SIG-M5 treated with dmso at 0.1 percent for 504 hours (cell line): ENCODE measurements around the gene CACNA1C.

Source experiments
- DNase-seq: peaks from one replicate; lab custom pipeline; 2025; ENCODE audit not compliant: unreplicated experiment; lab: John Stamatoyannopoulos, UW

The CACNA1C gene

DNA sequence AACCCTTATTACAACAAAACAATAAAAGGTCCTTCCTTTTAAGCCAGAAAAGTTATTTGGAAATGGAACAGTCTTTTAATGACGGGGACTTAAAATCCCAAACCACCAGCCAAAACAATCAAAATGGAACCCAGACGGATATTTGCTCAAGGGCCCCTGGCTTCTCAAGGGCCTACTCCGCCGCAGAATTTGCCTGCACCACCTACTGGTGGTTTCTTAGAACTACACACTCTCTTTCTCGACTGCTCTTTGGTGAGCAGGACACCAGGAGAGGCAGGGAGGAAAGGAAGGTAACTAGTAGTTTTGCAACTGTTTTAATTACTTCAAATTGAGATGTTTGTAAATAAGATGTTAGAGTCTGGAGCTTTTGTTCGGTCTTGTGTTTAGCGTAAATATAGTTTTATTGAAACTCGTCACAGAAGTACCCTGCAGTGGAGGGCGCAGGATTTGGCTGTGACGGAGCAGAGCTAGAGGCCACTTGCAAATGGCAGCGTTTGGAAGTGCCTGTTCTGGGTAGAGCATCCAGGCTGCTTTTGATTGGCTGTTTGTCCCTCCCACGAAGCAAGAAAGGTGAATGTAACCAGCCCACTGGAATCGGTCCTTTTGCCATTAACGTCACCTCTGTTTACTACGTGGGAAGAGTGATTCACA lies 238.5 kb downstream of the CACNA1C start:
- DNase-seq = peak; percentile 59

- no peak for DNase-seq
These were observed 239.2 kb downstream of the CACNA1C start for GRCh38 chr12:2291947-2292346.

DNA sequence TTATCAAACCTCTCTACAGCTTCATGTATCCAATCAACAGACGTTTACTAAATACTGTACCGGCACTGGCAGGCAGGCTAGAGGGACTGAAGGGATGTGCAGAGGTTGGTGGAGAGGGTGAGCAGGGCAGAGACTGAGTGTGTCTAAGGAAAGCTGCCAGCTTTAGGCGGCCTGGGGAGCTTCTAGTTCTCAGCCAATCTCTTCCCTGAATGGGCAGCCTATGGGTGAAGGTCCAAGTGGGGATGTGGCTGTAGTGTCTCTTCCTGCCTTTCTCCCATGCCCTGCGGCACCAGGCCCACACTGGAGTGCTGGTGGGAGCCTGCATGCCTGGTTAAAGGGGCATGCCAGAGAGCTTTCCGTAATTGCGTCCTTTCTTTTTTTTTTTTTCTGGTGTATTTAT lies 239.8 kb downstream of the CACNA1C start:
- no peak for DNase-seq

- peak; percentile 99 for DNase-seq
These were observed 242.1 kb downstream of the CACNA1C start for GRCh38 chr12:2294651-2295475.

DNA sequence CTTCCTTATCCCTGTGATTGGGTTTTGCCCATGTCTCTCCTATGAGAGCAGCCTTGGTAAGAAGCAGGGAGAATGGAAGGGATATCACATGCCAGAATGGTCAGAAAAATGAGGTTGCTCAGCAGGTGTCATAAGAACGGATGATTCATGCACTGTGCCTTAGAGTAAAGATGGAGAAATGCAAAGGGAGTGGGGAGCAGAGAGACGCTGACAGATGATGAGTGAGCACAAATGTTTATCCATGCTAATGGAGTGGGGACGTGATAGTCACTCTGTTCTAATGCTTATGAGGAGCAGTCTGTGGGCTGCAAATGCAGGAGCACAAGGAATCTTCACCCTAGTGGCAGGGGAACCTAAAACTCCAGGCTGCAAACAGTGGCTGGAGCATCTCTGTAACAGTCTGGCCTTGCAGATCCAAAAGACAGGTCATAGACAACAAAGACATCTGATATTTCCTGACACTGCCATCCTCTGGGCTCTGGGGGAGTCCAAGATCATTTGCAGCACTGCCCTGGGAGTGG lies 243.2 kb downstream of the CACNA1C start:
- DNase-seq = peak; percentile 77

GRCh38 chr12:2297004-2297403 lies 244.2 kb downstream of the CACNA1C start:
- DNase-seq = no peak

GRCh38 chr12:2297658-2298057 lies 244.9 kb downstream of the CACNA1C start:
- no peak for DNase-seq

DNA sequence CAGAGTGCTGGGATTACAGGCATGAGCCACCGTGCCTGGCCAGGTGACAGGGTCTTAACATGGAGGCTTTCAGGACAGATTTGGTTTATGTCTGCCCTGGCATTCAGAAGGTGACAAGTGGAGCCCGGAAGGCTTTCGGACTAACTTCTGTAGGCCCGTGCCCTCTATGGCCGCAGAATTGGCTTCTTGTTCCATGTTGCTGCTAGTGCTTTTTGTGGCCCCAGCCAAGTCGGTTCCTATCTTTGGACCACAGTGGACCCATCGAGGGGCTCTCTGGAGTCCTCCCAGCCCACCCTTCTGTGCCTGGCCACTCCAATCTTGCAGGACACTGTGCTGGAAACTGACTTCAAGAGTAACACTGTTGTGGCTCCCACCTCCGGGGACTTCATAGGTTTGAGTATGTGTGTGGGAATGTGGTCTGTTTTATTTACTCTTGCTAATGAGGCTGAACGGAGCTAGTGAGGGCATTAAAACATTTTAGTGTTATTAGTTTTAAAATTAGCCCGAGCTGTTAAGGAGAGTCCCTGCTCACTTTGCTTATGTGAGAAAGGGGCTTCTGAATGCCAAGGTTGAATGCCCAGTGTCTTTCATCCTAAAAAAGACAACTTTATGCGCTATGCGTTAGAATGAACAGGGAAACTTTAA lies 245.9 kb downstream of the CACNA1C start:
- DNase-seq = no peak

GRCh38 chr12:2299206-2299605 lies 246.4 kb downstream of the CACNA1C start:
- DNase-seq = no peak

DNA sequence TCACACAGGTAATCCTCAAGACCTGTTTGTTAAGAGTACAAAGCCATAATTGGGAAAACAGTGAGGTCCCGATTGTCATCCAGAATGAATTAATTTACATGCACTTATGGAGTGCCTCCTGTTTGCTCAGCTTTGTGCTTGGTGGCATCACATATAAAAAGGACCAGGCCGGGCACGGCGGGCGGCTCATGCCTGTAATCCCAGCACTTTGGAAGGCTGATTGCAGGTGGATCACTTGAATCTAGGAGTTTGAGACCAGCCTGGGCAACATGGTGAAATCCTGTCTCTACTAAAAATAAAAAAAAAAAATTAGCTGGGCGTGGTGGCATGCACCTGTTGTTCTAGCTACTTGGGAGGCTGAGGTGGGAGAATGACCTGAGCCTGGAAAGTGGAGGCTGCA lies 247.4 kb downstream of the CACNA1C start:
- no peak for DNase-seq

- no peak for DNase-seq
These were observed 248.1 kb downstream of the CACNA1C start for GRCh38 chr12:2300886-2301285.

- no peak for DNase-seq
These were observed 249.0 kb downstream of the CACNA1C start for GRCh38 chr12:2301531-2302461.

GRCh38 chr12:2302711-2303580 lies 250.2 kb downstream of the CACNA1C start:
- DNase-seq = no peak

GRCh38 chr12:2304223-2304622 lies 251.4 kb downstream of the CACNA1C start:
- no peak for DNase-seq

- DNase-seq = no peak
These were observed 253.2 kb downstream of the CACNA1C start for GRCh38 chr12:2306012-2306411.

- no peak for DNase-seq
These were observed 253.9 kb downstream of the CACNA1C start for GRCh38 chr12:2306735-2307134.

DNA sequence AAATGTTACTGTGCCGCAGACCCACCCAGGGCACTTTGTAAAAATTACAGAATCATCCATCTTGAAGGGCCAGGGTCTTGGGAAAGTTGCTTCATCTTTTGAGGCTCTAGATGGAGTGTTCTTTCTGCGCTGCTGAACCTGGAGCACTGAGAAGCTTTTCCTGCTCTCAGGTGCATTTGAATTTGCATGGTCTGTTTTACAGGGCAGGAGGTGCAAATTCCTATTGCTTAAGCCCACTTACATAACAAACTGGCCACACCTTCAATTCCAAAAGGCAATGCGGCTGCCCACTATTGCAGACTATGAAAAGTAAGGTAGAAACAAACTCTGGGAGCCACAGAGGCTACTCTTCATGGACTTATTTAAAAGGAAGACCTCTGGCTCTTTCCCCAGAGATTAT lies 254.8 kb downstream of the CACNA1C start:
- no peak for DNase-seq

DNA sequence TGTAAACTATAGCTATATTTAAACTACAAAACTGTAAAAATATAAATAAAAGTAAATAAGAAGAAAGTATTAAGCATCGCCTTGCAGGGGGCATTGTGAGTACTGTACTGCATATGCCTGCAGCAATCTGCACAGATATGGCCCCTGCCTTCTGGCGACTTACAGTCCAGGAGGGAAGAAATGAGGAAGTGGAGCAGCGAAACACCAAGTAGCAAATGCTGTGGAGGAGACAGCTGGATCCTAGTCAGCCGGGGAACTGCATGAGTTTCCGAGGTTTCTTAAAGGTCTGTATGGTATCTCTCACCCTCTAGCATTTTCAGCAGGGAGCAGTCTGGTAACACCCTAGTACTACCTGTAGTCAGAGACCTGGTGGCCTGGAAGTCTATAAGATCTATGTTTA lies 256.9 kb downstream of the CACNA1C start:
- no peak for DNase-seq

- no peak for DNase-seq
These were observed 258.4 kb downstream of the CACNA1C start for GRCh38 chr12:2311020-2311778.
